OCI-LY1 (cell line): ENCODE data around the gene KLHDC7A.

Experiments used
- CTCF ChIP-seq: fragments of 200-600 bp; sonication (generic), shearing (Covaris generic); IDR thresholded peaks from 2 replicates; pipeline ENCODE4 v1.5.1; 2017; ENCODE audit warnings: mild to moderate bottlenecking, antibody characterized with exemption, low read length, moderate library complexity, mixed read lengths
- EZH2 ChIP-seq: fragments of 200-600 bp; sonication (generic), shearing (Covaris generic); IDR thresholded peaks from 2 replicates; pipeline ENCODE4 v1.8.0; 2017; ENCODE audit warnings: borderline replicate concordance, mixed run types, mild to moderate bottlenecking, antibody characterized with exemption, low read length, moderate library complexity, mixed read lengths

GRCh38 chr1:18485227-18485626 is 4.5 kb downstream of the KLHDC7A start:
- no peak for TF ChIP-seq CTCF
- TF ChIP-seq EZH2, result no peak
